HG02623 (cell line): ENCODE measurements around the gene ZNF841.
"Not testable (repeated sequence)": the region's sequence is repeated elsewhere in the genome, so short reads cannot be mapped to it uniquely, and the experiment has no call there.

Source experiments
- ATAC-seq: cut with Tn5 transposase; IDR thresholded peaks from one replicate; pipeline ENCODE4 v1.9.1; 2021; ENCODE audit warnings: moderate library complexity; ENCODE audit not compliant: unreplicated experiment

The ZNF841 gene

DNA sequence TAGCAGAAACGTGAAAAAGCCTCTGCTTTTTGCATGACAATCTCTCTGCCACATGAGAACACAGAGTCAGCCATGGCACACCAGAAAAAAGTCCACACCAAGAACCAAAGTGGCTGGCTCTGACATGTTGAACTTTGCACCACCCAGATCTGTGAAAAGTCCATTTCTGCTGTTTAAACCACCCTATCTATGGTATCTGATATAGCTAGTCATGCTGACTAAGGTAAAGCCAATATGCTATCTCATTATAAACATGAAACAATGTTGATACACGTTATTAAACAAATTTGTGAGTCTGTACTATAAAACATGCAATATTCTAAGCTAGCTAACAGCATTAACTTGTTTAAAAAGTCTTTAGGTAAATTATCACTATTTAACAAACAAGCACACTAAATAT, 25.9 kb downstream of the ZNF841 start:
- ATAC-seq = no peak

DNA sequence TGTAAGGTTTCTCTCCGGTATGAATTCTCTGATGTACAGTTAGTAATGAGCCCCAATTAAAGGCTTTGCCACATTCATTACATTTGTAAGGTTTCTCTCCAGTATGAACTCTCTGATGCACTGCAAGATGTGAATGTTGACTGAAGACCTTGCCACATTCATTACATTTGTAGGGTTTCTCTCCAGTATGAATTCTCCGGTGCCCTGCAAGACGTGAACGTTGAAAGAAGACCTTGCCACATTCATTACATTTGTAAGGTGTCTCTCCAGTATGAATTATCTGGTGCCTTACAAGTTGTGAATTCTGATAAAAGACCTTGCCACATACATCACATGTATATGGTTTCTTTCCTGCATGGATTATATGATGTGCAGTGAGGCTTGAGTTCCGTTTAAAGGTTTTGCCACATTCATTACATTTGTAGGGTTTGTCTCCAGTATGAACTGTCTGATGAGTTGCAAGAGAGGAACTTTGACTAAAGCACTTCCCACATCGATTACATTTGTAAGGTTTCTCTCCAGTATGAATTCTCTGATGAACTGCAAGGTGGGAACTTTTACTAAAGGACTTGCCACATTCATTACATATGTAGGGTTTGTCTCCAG, 29.2 kb downstream of the ZNF841 start:
- ATAC-seq = no peak

DNA sequence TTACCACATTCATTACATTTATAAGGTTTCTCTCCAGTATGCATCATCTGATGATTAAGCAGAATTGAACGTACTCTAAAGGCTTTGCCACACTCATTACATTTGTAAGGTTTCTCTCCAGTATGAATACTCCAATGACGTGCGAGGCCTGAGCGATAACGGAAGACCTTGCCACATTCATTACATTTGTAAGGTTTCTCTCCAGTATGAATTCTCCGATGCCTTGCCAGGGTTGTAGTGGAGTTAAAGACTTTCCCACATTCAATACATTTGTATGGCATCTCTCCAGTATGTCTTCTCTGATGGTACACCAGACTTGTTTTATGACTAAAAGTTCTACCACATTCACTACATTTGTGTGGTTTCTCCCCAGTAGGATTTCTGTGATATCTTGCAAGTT, 30.2 kb downstream of the ZNF841 start:
- ATAC-seq = no peak

DNA sequence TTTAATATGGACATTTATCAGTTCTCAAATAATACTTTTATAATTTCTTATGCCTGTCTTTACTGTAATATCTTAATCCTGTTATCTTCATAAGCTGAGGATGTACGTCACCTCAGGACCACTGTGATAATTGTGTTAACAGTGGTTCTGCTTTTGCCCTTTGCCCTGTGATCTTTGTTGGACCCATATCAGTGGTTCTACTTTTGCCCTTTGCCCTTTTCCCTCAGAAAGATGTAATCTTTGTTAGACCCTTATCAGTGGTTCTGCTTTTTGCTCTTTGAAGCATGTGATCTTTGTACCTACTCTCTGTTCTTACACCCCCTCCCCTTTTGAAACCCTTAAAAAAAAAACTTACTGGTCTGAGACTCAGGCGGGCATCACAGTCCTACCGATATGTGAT, 39.1 kb downstream of the ZNF841 start:
- ATAC-seq = not testable (repeated sequence)

DNA sequence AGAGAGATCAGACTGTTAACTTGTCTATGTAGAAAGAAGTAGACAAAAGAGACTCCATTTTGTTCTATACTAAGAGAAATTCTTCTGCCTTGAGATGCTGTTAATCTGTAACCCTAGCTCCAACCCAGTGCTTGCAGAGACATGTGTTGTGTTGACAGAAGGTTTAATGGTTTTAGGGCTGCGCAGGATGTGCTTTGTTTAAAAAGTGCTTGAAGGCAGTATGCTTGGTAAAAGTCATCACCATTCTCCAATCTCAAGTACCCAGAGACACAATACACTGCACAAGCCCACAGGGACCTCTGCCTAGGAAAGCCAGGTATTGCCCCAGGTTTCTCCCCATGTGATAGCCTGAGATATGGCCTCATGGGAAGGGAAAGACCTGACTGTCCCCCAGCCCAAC, 43.8 kb downstream of the ZNF841 start:
- ATAC-seq = not testable (repeated sequence)

DNA sequence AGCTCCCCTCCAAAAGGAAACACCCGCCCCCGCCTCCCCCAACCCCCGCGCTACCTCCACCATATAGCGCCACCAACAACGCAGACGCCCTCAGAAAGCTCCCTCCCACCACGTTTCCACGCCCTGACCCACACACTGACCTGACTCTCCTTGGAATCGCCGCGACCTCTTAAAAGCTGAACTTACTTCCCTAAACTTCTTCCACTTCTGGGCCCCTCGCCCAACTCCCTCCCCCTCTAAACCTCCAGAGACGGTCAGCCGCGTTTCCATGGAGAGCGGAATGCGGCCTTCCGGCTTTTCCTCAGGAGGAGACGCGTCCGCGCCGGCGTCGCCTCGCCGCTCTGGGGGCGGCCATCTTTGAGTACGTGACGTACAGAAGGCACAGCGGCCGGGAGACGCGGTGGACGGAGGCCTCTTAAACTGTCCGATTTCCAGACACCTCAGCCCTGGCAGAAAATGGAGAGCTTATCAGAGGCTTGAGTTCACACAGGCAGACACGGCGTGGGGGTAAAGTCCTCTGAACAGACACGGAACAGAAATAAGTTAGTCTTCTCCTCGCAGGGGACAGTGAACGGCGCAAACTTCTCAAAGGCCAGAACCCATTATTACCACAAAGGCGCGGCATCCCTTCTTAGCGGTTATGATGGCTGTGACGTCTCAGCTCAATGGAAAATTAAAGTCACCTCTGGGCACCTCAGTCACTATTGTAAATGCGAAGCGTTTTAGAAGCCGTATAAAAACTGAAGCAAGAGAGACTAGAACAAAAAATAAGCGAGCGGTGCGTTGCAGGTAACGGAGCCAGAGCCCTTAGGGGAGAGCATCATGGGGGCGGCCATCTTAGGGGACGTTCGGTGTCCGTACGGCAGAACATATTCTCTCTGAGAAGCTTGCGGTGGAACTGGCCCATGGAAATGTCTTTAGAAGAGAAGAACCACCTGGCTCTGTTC, 46.7 kb downstream of the ZNF841 start, which contains the start of gene ZNF432:
TSS of gene ZNF432 (minus strand) at position 284 of the 947 bp plus-strand sequence. CDS start 1,970 bp downstream, outside the sequence.
- peak; percentile 88 for ATAC-seq

DNA sequence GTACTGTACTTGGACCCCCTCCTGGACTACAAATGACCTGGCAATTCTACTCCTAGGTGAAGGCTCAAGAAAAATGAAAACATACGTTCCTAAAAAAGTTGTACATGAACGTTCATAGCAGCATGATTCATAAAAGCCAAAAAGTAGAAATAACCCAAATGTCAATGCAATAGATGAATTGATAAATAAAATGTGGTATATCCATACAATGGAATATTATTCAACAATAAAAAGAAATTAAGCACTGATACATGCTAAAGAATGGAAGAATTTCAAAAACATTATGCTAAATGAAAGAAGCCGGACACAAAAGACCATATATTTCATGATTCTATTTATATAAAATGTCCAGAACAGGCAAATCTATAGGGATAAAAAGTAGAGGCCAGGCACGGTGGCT, 56.4 kb downstream of the ZNF841 start:
- ATAC-seq = no peak

DNA sequence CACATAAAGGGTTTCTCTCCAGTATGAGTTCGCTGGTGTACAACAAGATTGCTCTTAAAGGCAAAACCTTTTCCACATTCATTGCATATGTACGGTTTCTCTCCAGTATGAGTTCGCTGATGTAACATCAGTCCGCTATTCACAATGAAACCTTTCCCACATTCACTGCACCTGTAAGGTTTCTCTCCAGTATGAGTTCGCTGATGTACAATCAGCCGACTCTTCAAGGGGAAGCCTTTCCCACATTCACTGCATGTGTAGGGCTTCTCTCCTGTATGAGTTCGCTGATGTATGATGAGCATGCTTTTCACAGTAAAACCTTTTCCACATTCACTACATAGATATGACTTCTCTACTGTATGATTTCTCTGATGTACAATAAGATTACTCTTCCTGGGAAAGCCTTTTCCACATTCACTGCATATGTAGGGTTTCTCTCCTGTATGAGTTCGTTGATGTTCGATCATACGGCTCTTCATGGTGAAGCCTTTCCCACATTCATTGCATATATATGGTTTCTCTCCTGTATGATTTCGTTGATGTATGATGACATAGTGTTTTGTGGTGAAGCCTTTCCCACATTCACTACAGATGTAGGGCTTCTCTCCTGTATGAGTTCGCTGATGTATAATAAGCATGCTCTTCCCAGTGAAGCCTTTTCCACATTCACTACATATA, 61.4 kb downstream of the ZNF841 start:
- no peak for ATAC-seq

DNA sequence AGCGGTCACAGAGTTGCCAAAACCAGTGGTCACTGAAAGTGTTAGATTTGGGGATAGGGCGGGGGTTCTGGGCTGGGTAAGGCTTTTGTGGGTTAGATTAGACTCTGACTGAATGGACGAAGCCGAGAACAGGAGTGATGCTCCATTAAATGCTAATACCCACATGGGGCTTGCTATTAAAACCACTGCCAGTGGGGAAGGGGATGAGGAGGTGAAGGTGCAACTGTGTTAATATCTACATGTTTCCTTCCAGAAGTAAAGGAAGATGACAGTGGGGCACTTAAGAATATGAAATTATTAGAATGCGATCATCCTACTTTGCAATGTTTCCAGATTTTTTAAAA, 66.8 kb downstream of the ZNF841 start:
- ATAC-seq = peak; percentile 16

DNA sequence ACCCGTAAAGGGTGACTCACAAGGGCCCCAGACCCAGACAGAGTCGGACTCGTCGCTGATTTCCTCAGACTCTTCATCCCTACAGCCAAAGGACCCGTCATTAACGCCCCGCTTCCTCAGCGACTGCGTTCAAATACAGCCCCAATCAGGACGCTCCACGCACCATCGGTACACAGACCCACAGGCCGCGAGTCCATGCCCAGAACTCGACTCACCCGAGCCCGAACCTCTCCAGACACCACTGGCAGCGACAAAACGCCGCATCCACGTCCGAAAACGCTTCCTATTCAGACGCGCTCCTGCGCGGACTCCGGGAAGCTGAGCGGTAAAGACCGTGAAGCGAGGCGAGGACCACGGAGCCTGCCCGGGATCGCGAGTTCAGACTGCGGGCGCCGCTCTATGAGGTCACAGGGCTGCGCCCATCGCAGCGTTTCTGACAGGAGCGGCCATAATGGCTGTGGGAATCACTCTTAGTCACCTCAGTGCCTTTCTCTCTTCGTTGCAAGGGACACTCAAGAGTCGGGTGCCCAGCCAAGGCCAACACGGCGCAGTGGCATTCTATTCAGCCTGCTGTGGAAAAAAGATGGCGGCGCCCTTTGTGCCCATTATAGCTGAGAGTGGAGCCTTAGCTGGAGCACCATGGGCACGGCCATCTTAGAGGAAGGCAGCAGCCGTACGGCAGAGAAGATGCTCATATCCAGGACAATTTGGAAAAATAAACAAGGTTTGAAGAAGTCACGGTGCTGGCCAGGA, 67.4 kb downstream of the ZNF841 start, which contains the start of gene ZNF614:
TSS of gene ZNF614 (minus strand) at position 353 of the 753 bp plus-strand sequence. CDS start 2,634 bp downstream, outside the sequence.
- ATAC-seq = peak; percentile 82

DNA sequence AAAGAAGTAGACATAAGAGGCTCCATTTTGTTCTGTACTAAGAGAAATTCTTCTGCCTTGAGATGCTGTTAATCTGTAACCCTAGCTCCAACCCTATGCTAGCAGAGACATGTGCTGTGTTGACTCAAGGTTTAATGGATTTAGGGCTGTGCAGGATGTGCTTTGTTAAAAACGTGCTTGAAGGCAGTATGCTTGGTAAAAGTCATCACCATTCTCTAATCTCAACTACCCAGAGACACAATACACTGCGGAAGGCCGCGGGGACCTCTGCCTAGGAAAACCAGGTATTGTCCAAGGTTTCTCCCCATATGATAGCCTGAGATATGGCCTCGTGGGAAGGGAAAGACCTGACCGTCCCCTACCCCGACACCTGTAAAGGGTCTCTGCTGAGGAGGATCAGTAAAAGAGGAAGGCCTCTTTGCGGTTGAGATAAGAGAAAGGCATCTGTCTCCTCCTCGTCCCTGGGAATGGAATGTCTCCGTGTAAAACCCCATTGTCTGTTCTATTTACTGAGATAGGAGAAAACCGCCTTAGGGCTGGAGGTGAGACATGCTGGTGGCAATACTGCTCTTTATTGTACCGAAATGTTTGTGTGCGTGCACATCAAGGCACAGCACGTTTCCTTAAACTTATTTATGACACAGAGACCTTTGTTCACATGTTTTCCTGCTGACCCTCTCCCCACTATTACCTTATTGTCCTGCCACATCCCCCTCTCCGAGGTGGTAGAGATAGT, 69.1 kb downstream of the ZNF841 start:
- not testable (repeated sequence) for ATAC-seq

DNA sequence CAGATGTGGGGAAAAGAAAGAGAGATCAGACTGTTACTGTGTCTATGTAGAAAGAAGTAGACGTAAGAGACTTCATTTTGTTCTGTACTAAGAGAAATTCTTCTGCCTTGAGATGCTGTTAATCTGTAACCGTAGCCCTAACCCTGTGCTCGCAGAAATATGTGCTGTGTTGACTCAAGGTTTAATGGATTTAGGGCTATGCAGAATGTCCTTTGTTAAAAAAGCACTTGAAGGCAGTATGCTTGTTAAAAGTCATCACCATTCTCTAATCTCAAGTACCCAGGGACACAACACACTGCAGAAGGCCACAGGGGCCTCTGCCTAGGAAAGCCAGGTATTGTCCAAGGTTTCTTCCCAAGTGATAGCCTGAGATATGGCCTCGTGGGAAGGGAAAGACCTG, 71.1 kb downstream of the ZNF841 start:
- not testable (repeated sequence) for ATAC-seq

DNA sequence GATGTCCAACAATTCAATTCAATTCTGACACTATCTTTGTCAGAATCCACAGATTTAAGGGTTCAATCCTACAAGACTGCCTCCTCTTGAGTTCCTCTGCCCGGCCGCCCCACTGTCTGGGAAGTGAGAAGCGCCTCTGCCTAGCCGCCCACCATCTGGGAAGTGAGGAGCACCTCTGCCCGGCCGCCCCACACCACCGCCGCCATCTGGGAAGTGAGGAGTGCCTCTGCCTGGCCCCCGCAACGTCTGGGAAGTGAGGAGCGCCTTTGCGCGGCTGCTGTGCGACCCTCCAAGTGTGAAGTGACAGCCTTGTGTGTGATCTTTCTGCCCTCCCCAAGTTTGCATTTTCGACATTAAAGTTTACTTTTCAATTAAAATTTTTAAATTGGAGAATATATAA, 73.4 kb downstream of the ZNF841 start:
- ATAC-seq = no peak

DNA sequence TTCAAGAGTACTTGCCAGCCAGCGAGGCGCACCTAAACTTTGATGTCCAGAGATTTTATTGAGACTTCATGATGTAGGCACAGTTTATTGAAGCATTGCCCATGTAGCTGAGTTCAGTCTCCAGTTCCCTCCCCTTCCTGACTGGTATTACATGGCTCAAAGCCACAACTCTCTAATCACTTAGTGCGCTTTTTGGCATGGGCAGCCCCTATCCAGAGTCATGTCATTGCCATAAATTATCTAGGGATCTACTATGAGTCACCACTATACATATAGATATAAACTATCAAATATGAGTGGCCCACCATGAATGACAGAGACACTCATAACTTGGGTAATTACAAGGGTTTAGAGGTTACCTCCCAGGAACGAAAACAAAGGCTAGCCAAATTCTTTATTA, 75.1 kb downstream of the ZNF841 start:
- no peak for ATAC-seq
